Esophagus (tissue), 2 donors: ENCODE results near the gene TM9SF3. TPM values are rescaled to one million over a fixed set of nuclear protein-coding genes. Genes with fewer than 3 reads are reported as not detected.

Experiments
- polyA plus RNA-seq, 2 donors: library from polyadenylated mRNA; stranded (reverse); fragments of 200-250 nt; gene quantifications; one replicate each; pipeline ENCODE4 v1.2.3, GENCODE V29; 2013
- donor health status: healthy with polysubstance abuse.
- donor health status: Bipolar disorder and iron deficiency.

Gene TM9SF3
- polyA plus RNA-seq, 2 donors = 21.0 to 29.6 TPM

Other genes with a start within 250 kb of the TM9SF3 start
- not detected for gene OPALIN, start 228.0 kb downstream of the TM9SF3 start, polyA plus RNA-seq
- gene TLL2, start 73.1 kb downstream of the TM9SF3 start, polyA plus RNA-seq = under 1 TPM; 0.08 TPM
- gene PIK3AP1, start 133.5 kb upstream of the TM9SF3 start, polyA plus RNA-seq = under 1 TPM; 0.31 to 0.47 TPM
- gene LCOR, start 245.3 kb upstream of the TM9SF3 start, polyA plus RNA-seq = 1 to 10 TPM; 2.9 to 5.9 TPM